ENCODE measurements around the gene IL3.

DNA sequence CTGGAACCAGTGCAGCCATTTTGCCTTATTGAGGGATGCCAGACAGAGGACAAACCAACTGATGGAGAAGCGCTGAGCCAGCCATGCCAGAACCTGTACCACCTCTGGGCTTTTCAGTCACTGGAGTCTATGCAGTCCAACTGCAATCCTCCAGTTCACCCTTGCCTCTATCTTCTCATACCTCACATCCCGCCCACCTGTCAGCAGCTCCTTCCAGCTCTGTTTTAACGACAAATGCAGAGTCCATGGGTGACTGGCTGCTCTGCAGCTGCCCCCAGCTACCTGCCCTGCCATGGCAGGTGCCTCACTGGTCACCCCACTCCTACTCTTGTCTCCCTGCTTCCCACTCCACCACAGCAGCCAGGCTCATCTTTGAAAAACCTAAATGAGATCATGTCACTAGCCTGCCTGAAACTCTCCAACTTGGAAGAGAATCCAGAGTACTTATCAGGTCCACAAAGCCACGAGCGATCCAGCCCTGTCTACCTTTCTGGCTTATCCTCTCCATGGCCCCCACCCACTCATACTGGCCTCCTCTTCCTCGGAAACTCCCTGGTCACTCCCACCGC is 35.0 kb upstream of the IL3 start:
- TF ChIP-seq POLR2A (IDR thresholded peaks at IDR 0.05; ENCODE audit: low read depth, low read length), result no peak
- TF ChIP-seq POLR2AphosphoS5 (IDR thresholded peaks at IDR 0.05; ENCODE audit: low read depth, low read length), result no peak

All from GM12891 (cell line).